ENCODE data around the gene TRPM8.
"Not testable (repeated sequence)": the region's sequence is repeated elsewhere in the genome, so short reads cannot be mapped to it uniquely, and the experiment has no call there.

TRPM8 gene

GRCh38 chr2:233938676-233939370 is 21.6 kb downstream of the TRPM8 start:
- no peak for DNase-seq (ENCODE audit: low read depth)

DNA sequence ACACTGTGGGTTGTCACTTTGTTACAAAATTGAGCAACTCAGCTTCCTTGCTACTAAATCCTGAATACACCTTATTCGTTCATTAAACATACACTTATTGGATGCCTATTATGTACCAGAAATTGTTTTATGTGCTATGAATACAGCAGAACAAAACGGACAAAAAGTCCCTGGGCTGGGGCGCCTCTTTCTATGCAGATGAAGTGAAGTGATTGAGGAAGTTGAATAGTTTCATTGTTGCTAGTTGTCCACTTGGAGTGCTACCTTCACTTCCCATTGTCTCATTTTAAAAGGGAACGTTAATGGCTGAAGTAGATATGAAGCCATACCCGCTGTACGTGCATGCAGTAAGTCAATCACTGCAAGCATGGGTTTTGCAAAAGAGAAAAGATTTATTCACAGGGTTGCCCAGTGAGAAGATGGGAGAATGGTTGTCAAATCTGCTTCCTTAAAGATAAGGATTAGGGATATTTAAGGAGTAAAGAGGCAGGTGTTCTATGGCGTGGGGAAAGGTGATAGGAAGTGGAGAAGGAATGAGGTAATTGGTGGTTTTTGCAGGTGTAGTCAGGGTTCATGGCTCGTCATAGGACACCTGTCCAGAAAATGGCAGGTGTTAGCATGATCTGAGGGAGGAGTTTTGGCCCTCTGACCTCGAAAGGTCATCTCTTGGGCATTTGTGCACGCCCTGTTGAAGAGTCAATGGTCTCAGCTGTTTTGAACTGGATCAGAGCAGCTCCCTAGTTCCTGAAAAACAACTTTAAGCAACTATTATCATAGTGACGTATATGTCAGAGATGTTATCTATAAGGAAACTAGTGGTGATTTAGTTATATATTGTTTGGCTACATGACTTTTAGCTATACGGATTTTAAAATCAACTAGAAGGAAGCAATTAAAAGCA is 23.5 kb downstream of the TRPM8 start:
- DNase-seq (ENCODE audit: low read depth): no peak

DNA sequence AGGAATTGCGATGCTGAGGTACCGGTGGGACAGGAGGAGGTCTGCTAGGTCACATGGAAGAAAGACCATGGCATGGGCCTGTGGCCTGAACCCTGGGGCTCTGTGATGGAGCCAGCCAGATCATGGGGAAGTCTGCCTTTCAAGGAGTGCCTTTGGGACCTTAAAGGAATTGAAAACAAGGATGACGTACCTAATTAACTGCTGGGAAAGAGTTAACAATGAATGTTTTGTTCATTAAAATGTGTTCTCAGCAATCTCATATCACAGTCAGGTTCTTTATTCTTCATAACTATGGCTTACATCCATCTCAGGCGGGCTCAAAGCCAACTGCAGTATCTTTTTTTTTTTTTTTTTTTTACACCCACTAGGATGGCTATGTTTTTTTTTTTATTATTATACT is 25.6 kb downstream of the TRPM8 start:
- DNase-seq (ENCODE audit: low read depth): no peak

- no peak for DNase-seq (ENCODE audit: low read depth)
Measured at GRCh38 chr2:233944269-233944668, 27.1 kb downstream of the TRPM8 start.

DNA sequence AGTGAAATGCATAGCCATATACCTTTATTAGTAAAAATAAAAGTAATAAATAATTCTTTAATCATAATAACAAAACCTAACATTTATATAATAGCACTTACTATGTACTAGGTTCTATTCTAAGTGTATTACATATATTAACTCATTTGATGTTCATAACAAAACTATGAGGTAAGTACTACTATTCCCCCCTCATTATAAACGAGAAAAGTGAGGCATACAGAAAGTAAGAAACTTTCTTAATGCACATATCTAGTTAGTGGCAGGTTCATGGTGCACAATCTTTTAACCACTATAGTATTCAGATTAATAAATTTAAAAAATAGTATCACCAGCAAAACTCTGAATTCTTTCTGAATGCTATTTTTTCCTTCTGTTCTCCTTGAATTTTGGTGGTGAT is 27.5 kb downstream of the TRPM8 start:
- DNase-seq (ENCODE audit: low read depth): no peak

DNA sequence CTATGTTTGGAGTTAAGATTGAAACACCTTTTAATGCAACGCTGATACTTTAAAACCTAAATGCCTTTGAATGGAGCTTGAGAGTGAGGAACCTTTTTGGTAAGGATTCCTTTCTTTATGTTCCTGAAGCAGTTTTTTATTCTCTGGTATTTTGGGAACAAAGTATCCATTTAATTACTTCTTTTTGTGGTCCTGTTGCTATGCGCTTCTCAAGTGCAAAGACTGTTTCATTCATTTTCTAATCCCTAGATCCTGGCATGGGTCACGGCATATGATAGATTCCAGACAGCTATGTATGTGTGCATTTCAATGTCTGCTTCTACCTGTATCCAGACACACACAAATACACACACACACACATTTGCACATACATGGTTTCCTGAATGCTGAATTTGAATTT is 28.0 kb downstream of the TRPM8 start:
- DNase-seq (ENCODE audit: low read depth): no peak

- no peak for DNase-seq (ENCODE audit: low read depth)
Measured at GRCh38 chr2:233950078-233950825, 33.1 kb downstream of the TRPM8 start.

- DNase-seq (ENCODE audit: low read depth): no peak
Measured at GRCh38 chr2:233952335-233952734, 35.2 kb downstream of the TRPM8 start.

GRCh38 chr2:233953087-233953801 is 36.1 kb downstream of the TRPM8 start:
- peak; percentile 16 for DNase-seq (ENCODE audit: low read depth)

- no peak for DNase-seq (ENCODE audit: low read depth)
Measured at GRCh38 chr2:233960203-233960602, 43.0 kb downstream of the TRPM8 start.

GRCh38 chr2:233961905-233962304 is 44.7 kb downstream of the TRPM8 start:
- no peak for DNase-seq (ENCODE audit: low read depth)

DNA sequence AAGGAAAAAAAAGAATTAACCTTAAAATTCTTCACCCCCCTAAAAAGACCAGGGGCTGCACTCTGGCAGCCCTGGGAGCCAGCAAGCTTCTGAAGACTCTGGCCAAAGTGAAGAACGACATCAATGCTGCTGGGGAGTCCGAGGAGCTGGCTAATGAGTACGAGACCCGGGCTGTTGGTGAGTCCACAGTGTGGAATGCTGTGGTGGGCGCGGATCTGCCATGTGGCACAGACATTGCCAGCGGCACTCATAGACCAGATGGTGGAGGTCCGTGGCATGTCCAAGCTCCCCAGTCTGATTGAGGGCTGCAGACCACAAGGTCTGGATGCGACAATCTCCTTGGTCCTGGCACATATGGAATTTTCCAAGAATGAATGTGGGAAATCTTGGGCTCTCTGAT is 47.4 kb downstream of the TRPM8 start:
- no peak for DNase-seq (ENCODE audit: low read depth)

- peak; percentile 72 for DNase-seq (ENCODE audit: low read depth)
Measured at GRCh38 chr2:233965032-233965603, 47.9 kb downstream of the TRPM8 start.

- DNase-seq (ENCODE audit: low read depth): not testable (repeated sequence)
Measured at GRCh38 chr2:233965646-233966045, 48.5 kb downstream of the TRPM8 start.

DNA sequence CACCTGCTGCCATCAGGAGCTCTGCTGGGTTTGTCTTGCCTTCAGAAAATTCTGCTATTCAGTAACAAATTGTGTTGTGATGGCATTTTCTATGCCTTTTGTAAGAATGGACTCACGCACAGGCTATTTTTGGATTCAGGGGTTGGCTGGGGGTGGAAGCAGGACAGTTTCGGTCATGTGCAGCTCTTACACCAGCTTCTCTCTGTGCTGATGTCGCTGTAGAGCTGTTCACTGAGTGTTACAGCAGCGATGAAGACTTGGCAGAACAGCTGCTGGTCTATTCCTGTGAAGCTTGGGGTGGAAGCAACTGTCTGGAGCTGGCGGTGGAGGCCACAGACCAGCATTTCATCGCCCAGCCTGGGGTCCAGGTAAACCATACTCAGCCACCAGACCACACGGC is 49.2 kb downstream of the TRPM8 start:
- DNase-seq (ENCODE audit: low read depth): no peak

DNA sequence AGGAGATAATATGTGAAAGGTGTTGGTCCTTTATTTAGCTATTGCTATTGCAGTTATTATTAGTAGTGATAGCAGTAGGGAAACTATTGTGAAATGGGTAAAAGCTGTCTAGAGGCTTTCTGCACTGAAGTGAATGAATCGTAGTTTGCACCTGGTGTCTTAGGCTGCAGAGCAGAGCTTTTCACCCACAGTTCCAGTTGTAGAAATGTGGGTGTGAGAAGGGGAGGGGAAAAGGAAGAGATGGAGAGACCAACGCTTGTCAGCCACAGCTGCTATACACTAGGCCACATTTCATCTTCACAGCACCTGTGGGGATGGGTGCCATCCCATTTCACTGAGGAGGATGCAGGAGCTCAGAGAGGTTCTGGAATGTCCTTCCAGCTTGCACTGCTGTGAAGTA is 50.0 kb downstream of the TRPM8 start:
- DNase-seq (ENCODE audit: low read depth): no peak

GRCh38 chr2:233968556-233968955 is 51.4 kb downstream of the TRPM8 start:
- DNase-seq (ENCODE audit: low read depth): no peak

- not testable (repeated sequence) for DNase-seq (ENCODE audit: low read depth)
Measured at GRCh38 chr2:233972460-233972859, 55.3 kb downstream of the TRPM8 start.

DNA sequence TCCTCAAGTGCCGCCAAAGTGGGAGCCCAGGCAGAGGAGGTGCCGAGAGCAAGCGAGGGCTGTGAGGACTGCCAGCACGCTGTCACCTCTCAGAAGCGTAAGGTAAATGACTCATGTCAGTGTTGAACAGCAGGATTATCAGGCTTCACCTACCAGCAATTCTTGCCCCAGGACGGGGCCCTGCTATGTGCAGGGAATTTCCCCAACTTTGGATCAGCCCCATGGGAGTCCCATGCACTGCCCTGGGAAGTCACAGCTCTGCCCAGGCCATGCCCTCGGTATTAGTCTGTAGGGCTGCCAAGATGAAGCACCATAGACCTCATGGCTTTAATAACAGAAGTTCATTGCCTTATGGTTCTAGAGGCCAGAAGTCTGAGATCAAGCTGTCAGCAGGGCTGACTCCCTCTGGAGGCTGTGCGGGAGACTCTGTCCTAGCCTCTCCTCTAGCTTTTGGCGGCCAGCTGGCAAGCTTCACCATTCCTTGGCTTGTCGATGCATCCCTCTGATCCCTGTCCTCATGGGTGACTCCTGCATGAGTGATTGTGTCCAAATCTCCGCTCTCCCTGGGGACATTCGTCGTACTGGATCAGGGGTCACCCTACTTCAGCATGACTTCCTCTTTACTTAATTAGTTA is 55.9 kb downstream of the TRPM8 start:
- DNase-seq (ENCODE audit: low read depth): no peak

GRCh38 chr2:233973786-233974185 is 56.6 kb downstream of the TRPM8 start:
- no peak for DNase-seq (ENCODE audit: low read depth)

GRCh38 chr2:233974530-233975071 is 57.4 kb downstream of the TRPM8 start:
- peak; percentile 90 for DNase-seq (ENCODE audit: low read depth)

All from fibroblast of gingiva (primary cell).